ENCODE measurements around the gene ATXN7L1. TPM values are rescaled to one million over a fixed set of nuclear protein-coding genes. Genes with fewer than 3 reads are reported as not detected.

ATXN7L1 gene
- total and polyA plus RNA-seq, 2 of the 8 experiments (the other 6 are each of a cell fraction or from before 2014, with no cell fraction given), result 14.3 to 34.0 TPM

DNA sequence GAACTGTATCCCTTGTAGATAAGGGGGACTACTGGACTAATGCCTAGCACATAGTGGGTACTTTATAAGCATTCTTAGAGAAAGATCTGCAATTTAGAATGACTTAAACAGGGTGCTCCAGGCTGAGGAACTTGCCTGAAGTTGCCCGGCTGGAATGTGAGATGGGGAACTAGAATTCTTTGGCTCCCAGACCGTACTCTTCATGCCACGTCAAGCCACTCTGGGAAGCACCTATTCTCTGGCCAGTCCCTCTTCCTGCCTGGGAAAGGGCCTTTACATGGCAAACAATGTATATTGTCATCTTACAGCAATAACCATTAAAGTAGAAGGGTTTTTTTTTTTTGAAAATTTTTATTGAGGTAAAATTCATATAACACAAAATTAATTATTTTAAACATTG lies 34.5 kb downstream of the ATXN7L1 start (continued):
- TF ChIP-seq, protein P1, sequence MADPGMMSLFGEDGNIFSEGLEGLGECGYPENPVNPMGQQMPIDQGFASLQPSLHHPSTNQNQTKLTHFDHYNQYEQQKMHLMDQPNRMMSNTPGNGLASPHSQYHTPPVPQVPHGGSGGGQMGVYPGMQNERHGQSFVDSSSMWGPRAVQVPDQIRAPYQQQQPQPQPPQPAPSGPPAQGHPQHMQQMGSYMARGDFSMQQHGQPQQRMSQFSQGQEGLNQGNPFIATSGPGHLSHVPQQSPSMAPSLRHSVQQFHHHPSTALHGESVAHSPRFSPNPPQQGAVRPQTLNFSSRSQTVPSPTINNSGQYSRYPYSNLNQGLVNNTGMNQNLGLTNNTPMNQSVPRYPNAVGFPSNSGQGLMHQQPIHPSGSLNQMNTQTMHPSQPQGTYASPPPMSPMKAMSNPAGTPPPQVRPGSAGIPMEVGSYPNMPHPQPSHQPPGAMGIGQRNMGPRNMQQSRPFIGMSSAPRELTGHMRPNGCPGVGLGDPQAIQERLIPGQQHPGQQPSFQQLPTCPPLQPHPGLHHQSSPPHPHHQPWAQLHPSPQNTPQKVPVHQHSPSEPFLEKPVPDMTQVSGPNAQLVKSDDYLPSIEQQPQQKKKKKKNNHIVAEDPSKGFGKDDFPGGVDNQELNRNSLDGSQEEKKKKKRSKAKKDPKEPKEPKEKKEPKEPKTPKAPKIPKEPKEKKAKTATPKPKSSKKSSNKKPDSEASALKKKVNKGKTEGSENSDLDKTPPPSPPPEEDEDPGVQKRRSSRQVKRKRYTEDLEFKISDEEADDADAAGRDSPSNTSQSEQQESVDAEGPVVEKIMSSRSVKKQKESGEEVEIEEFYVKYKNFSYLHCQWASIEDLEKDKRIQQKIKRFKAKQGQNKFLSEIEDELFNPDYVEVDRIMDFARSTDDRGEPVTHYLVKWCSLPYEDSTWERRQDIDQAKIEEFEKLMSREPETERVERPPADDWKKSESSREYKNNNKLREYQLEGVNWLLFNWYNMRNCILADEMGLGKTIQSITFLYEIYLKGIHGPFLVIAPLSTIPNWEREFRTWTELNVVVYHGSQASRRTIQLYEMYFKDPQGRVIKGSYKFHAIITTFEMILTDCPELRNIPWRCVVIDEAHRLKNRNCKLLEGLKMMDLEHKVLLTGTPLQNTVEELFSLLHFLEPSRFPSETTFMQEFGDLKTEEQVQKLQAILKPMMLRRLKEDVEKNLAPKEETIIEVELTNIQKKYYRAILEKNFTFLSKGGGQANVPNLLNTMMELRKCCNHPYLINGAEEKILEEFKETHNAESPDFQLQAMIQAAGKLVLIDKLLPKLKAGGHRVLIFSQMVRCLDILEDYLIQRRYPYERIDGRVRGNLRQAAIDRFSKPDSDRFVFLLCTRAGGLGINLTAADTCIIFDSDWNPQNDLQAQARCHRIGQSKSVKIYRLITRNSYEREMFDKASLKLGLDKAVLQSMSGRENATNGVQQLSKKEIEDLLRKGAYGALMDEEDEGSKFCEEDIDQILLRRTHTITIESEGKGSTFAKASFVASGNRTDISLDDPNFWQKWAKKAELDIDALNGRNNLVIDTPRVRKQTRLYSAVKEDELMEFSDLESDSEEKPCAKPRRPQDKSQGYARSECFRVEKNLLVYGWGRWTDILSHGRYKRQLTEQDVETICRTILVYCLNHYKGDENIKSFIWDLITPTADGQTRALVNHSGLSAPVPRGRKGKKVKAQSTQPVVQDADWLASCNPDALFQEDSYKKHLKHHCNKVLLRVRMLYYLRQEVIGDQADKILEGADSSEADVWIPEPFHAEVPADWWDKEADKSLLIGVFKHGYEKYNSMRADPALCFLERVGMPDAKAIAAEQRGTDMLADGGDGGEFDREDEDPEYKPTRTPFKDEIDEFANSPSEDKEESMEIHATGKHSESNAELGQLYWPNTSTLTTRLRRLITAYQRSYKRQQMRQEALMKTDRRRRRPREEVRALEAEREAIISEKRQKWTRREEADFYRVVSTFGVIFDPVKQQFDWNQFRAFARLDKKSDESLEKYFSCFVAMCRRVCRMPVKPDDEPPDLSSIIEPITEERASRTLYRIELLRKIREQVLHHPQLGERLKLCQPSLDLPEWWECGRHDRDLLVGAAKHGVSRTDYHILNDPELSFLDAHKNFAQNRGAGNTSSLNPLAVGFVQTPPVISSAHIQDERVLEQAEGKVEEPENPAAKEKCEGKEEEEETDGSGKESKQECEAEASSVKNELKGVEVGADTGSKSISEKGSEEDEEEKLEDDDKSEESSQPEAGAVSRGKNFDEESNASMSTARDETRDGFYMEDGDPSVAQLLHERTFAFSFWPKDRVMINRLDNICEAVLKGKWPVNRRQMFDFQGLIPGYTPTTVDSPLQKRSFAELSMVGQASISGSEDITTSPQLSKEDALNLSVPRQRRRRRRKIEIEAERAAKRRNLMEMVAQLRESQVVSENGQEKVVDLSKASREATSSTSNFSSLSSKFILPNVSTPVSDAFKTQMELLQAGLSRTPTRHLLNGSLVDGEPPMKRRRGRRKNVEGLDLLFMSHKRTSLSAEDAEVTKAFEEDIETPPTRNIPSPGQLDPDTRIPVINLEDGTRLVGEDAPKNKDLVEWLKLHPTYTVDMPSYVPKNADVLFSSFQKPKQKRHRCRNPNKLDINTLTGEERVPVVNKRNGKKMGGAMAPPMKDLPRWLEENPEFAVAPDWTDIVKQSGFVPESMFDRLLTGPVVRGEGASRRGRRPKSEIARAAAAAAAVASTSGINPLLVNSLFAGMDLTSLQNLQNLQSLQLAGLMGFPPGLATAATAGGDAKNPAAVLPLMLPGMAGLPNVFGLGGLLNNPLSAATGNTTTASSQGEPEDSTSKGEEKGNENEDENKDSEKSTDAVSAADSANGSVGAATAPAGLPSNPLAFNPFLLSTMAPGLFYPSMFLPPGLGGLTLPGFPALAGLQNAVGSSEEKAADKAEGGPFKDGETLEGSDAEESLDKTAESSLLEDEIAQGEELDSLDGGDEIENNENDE (IDR thresholded peaks at IDR 0.05; ENCODE audit: insufficient replicate concordance, low read length), result no peak
- no peak for TF ChIP-seq SP4 (IDR thresholded peaks at IDR 0.05; ENCODE audit: low read length)

All from H1 (cell line).